NCI-H2227 (cell line): ENCODE results near the gene KEL.

ENCODE experiments used
- DNase-seq: peaks from one replicate; lab custom pipeline; 2025; ENCODE audit not compliant: unreplicated experiment; lab: John Stamatoyannopoulos, UW

The KEL gene

GRCh38 chr7:142962991-142963390, 828 bp upstream of the KEL start:
- no peak for DNase-seq

GRCh38 chr7:142961595-142961972, 579 bp downstream of the KEL start:
- DNase-seq, result no peak

- no peak for DNase-seq
Observed at GRCh38 chr7:142960955-142961512, 1.1 kb downstream of the KEL start.

GRCh38 chr7:142959202-142959601, 3.0 kb downstream of the KEL start:
- DNase-seq, result no peak

GRCh38 chr7:142957723-142958122, 4.4 kb downstream of the KEL start:
- DNase-seq, result no peak

GRCh38 chr7:142956951-142957623, 5.1 kb downstream of the KEL start:
- no peak for DNase-seq

- DNase-seq, result no peak
Observed at GRCh38 chr7:142954680-142955268, 7.4 kb downstream of the KEL start.

- DNase-seq, result no peak
Observed at GRCh38 chr7:142950235-142950634, 11.9 kb downstream of the KEL start.

- DNase-seq, result no peak
Observed at GRCh38 chr7:142948603-142949002, 13.6 kb downstream of the KEL start.

GRCh38 chr7:142945001-142945400, 17.2 kb downstream of the KEL start:
- no peak for DNase-seq

- DNase-seq, result no peak
Observed at GRCh38 chr7:142943706-142944268, 18.4 kb downstream of the KEL start.

GRCh38 chr7:142942746-142943145, 19.4 kb downstream of the KEL start:
- DNase-seq, result no peak

- DNase-seq, result no peak
Observed at GRCh38 chr7:142941541-142941940, 20.6 kb downstream of the KEL start.

- no peak for DNase-seq
Observed at GRCh38 chr7:142940966-142941535, 21.1 kb downstream of the KEL start.

GRCh38 chr7:142939226-142939910, 22.8 kb downstream of the KEL start, which contains the start of gene LLCFC1:
LLCFC1 (plus strand) TSS chr7:142939484; CDS start chr7:142939622, 138 bp downstream.
- DNase-seq, result no peak

GRCh38 chr7:142938611-142939010, 23.6 kb downstream of the KEL start:
- no peak for DNase-seq

- no peak for DNase-seq
Observed at GRCh38 chr7:142935941-142936565, 26.1 kb downstream of the KEL start.

GRCh38 chr7:142934056-142934455, 28.1 kb downstream of the KEL start:
- no peak for DNase-seq

GRCh38 chr7:142933624-142934023, 28.5 kb downstream of the KEL start, which contains the start of gene TRPV5:
TRPV5 (minus strand) TSS chr7:142933746; CDS start chr7:142933459, 287 bp downstream.
- DNase-seq, result no peak

- no peak for DNase-seq
Observed at GRCh38 chr7:142933092-142933475, 29.1 kb downstream of the KEL start.
